ENCODE results near the gene PARP6.

- TF ChIP-seq CTCF (IDR thresholded peaks at IDR 0.05; ENCODE audit: low read length) (no peak), EZH2 (IDR thresholded peaks at IDR 0.05; ENCODE audit: borderline replicate concordance, low read length) (no peak)
Observed at GRCh38 chr15:72235298-72235697, 37.1 kb downstream of the PARP6 start.

Data from OCI-LY1 (cell line).